Lower leg skin (tissue), 4 donors: Measurements from ENCODE around the gene MCIDAS. TPM values are rescaled to one million over a fixed set of nuclear protein-coding genes. Genes with fewer than 3 reads are reported as not detected.

Experiments
- DNase-seq, 2 donors: peaks; one replicate each; pipeline ENCODE4 v3.0.0-alpha.2; 2019; ENCODE audit warnings: low spot score in 2 of 2
- H3K4me3 ChIP-seq: fragments of 200-600 bp; sonication (generic); 2 replicates; pipeline ENCODE4 v1.5.1; 2017; ENCODE audit warnings: mild to moderate bottlenecking, low read depth; ENCODE audit not compliant: poor library complexity, severe bottlenecking
- POLR2A ChIP-seq, 2 donors: fragments of 450-650 bp; IDR thresholded peaks; one replicate each; pipeline ENCODE4 v1.6.1; 2016 to 2017; ENCODE audit warnings: antibody characterized with exemption in 2 of 2, mild to moderate bottlenecking in 1 of 2, moderate library complexity in 1 of 2
- WGBS, 2 donors: methylation state at CpG; one replicate each; pipeline ENCODE4 v1.1.5; 2018; 5-methylcytosine and 5-hydroxymethylcytosine counted together
- intact Hi-C: fragments of 100-400 bp; cut with DNase I; formaldehyde crosslinking; loops from one replicate; pipeline ENCODE4 v1.15.0; 2023; ENCODE audit warnings: low total_unique reads
- total RNA-seq, 4 donors: library from RNA; depleted of rRNA; stranded (reverse); fragments of >200 nt; gene quantifications; one replicate each; pipeline ENCODE4 v1.1.0, GENCODE V29; 2016
- TF ChIP-seq, protein P1 (sequence below), 3 donors: fragments of 450-650 bp; IDR thresholded peaks; one replicate each; pipeline ENCODE4 v1.5.1; 2016; ENCODE audit warnings: antibody characterized with exemption in 3 of 3, mild to moderate bottlenecking in 3 of 3, moderate library complexity in 2 of 3

The MCIDAS gene
- not detected for total RNA-seq

DNA sequence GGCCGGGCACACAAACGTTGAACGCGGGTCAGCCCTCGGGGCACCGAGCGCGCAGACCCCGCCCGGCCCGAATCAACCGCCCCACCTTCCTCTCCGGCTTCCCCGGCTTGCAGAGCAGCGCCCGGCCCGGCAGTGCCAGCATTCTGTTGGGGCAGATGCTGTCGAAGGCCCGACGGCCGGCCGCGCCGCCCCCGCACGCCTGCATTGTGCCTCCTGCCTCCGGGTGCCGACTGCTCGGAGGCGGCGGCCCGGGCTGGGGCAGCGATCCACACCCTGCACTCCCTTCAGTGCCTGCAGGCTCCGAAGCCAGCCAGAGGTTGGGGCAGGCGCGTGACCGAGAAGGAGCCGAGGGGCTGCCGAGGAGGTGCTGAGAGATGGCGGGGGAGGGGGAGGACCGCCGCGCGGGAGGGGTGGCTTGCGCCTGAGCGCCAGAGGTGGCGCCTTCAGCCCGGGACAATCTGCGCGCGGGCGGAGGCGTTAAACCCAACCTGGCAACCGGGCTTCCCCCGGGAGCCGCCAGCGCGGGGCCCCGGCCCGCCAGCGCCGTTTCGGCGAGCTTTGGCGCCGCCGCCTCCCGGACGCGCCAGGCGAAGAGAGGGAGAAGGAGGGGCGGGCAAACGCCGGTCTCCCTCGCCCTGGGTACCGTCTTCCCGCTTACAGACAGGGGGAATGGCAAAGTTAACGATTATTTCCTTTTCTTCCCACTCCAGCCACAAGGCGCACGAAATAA, at the start of gene MCIDAS:
Gene MCIDAS, minus strand, starts transcription at position 382 of the 730 bp plus-strand sequence. Its CDS starts 177 bp downstream, at position 205.
- H3K4me3 ChIP-seq: peak within 1 kb of the TSS; percentile 25
- no peak for DNase-seq
- intact Hi-C loops: no loop called here
- WGBS, 2 donors: 0 to 1% methylated on average over 53 to 57 of the region's 80 CpGs
- TF ChIP-seq, protein P1, sequence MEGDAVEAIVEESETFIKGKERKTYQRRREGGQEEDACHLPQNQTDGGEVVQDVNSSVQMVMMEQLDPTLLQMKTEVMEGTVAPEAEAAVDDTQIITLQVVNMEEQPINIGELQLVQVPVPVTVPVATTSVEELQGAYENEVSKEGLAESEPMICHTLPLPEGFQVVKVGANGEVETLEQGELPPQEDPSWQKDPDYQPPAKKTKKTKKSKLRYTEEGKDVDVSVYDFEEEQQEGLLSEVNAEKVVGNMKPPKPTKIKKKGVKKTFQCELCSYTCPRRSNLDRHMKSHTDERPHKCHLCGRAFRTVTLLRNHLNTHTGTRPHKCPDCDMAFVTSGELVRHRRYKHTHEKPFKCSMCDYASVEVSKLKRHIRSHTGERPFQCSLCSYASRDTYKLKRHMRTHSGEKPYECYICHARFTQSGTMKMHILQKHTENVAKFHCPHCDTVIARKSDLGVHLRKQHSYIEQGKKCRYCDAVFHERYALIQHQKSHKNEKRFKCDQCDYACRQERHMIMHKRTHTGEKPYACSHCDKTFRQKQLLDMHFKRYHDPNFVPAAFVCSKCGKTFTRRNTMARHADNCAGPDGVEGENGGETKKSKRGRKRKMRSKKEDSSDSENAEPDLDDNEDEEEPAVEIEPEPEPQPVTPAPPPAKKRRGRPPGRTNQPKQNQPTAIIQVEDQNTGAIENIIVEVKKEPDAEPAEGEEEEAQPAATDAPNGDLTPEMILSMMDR (IDR thresholded peaks at IDR 0.05): no peak
- TF ChIP-seq POLR2A (IDR thresholded peaks at IDR 0.05): no peak

DNA sequence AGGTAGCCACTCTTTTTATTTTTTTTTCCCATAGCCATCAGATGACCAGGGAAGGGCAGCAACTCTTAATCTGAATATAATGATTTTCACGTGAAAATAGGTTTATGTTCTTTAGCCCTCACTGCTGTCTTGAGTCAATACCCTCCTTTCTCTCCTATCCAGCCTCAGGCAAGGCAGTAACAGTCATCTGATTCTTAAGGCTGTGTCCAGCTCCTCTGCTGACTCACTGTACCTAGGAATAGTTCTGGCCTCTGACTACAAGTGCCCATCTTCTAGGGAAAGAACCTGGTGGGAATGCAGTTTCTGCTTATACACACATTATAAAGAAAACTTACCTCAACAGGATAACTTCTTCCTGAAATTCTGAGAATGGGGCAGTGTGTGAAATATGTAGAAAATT, 49.7 kb upstream of the MCIDAS start:
- TF ChIP-seq, protein P1 (IDR thresholded peaks at IDR 0.05): no peak
- no peak for TF ChIP-seq POLR2A (IDR thresholded peaks at IDR 0.05)
- no peak overlapping the region for H3K4me3 ChIP-seq
- whole genome bisulfite sequencing, 2 donors: 85 to 88% methylated on average over 1 of the region's 1 CpG
- DNase-seq: no peak
- intact Hi-C loops: no loop called here

DNA sequence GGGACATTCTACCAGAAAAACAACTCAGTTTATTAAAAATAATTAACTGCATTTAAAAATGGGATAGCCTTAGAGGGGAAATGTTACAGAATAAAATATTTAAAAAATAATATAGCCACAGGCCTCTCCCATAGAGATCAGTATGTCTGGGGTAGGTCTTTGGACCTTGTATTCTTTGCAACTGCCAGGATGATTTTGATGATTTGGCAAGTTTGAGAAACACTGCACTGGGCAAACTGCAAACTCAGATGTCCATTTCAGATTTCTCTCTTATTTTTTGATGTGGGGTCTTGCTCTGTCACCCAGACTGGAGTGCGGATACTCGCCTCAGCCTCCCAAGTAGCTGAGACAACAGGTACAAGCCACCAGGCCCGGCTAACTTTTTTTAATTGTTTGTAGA, 31.2 kb upstream of the MCIDAS start:
- DNase-seq: no peak
- intact Hi-C loops: no loop called here
- 95 to 98% methylated on average over 3 of the region's 3 CpGs for WGBS, 2 donors
- H3K4me3 ChIP-seq: no peak overlapping the region
- TF ChIP-seq, protein P1 (IDR thresholded peaks at IDR 0.05): no peak
- no peak for TF ChIP-seq POLR2A (IDR thresholded peaks at IDR 0.05)

DNA sequence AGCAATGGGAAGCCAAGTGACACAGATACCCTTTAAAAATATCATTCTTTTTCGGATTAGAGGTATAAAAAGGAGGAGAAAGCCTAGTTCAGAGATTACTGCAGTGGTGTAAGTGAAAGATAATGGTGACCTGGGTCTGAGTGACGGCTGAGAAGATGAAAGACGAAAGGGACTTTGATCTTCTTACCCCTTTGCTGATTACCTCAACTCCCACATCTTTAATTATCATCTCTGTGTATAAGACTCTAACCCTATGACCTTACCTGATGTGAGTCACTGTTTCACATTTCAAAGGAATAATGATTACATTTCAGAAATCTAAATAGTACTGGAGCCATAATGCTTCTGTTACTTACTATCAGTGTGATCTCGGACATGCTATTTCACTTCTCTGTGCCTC, 27.7 kb upstream of the MCIDAS start:
- no peak for DNase-seq
- WGBS, 2 donors: 94 to 97% methylated on average over 4 of the region's 4 CpGs
- no peak for TF ChIP-seq POLR2A (IDR thresholded peaks at IDR 0.05)
- TF ChIP-seq, protein P1 (IDR thresholded peaks at IDR 0.05): no peak
- intact Hi-C loops: no loop called here
- H3K4me3 ChIP-seq: no peak overlapping the region

DNA sequence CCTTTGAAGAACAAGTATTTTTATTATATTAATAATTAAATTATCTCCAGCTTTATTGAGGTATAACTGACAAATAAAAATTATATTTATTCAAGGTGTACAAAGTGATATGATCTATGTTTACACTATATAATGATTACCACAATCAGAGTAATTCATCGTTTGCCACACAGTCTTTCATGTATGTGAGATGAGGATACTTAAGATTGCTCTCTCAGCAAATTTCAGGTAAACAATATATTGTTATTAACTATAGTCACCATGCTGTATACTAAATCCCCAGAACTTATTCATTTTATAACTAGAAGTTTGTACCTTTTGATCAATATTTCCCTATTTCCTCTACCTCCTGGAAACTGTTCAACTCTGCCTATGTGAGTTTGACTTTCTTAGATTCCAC, 22.9 kb upstream of the MCIDAS start:
- TF ChIP-seq, protein P1 (IDR thresholded peaks at IDR 0.05): no peak
- TF ChIP-seq POLR2A (IDR thresholded peaks at IDR 0.05): no peak
- H3K4me3 ChIP-seq: no peak overlapping the region
- intact Hi-C loops: no loop called here
- DNase-seq: no peak
- WGBS, 2 donors: 74 to 77% methylated on average over 1 of the region's 1 CpG

DNA sequence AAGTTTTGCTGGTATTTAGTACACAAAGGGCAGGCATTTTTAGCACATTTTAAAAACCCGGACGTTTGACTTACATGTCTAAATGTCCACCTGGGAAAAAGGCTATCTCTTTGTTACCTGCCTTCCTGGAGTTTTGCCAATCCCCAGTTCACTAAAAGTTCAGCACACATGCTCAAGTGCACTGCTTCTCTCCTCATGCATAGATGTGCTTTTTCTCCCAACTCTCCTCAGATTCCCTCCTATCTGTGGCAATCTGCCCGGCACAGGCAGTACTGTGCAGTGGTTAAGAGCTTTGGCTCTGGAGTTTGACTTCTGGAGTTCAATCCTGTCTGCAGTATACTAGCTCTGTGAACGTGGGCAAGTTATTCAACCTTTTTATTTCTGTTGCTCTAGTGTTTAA, 14.6 kb upstream of the MCIDAS start:
- no peak for DNase-seq
- no peak overlapping the region for H3K4me3 ChIP-seq
- WGBS, 2 donors: 70 to 73% methylated on average over 4 of the region's 4 CpGs
- intact Hi-C loops: no loop called here
- TF ChIP-seq, protein P1 (IDR thresholded peaks at IDR 0.05): no peak
- no peak for TF ChIP-seq POLR2A (IDR thresholded peaks at IDR 0.05)
